CD14-positive monocyte (primary cell): Measurements from ENCODE around the gene ZNF557. TPM values are rescaled to one million over a fixed set of nuclear protein-coding genes. Genes with fewer than 3 reads are reported as not detected.

ENCODE experiments used
- DNase-seq, 3 donors: peaks; one replicate each; pipeline ENCODE4 v3.0.0-alpha.2; 2011 to 2022
- H2AFZ ChIP-seq: 2 replicates; pipeline ENCODE4 v1.6.0; 2012; ENCODE audit warnings: mild to moderate bottlenecking, low read depth, low read length, inconsistent platforms; ENCODE audit not compliant: insufficient read depth, poor library complexity, severe bottlenecking
- H3K27ac ChIP-seq, 2 donors: 1 replicate in 1 of 2; 2 replicates in 1 of 2; pipeline ENCODE4 v1.5.1; 2012 to 2013; ENCODE audit warnings: low read length in 2 of 2, control low read depth in 1 of 2, inconsistent platforms in 1 of 2, low read depth in 1 of 2, mild to moderate bottlenecking in 1 of 2
- H3K27me3 ChIP-seq, 2 donors: one replicate each; pipeline versions ENCODE4 v1.6.0 to v1.6.1; 2011 to 2013; ENCODE audit warnings: low read length in 2 of 2; ENCODE audit not compliant: control insufficient read depth in 2 of 2, insufficient read depth in 2 of 2
- H3K36me3 ChIP-seq, 2 donors: replicated peaks in 1 of 2; 1 replicate in 1 of 2; 2 replicates in 1 of 2; pipeline versions ENCODE4 v1.5.1 to v1.6.1; 2012 to 2013; ENCODE audit warnings: low read length in 2 of 2, control low read depth in 1 of 2, inconsistent platforms in 1 of 2, mild to moderate bottlenecking in 1 of 2; ENCODE audit not compliant: insufficient read depth in 2 of 2, control insufficient read depth in 1 of 2
- H3K4me1 ChIP-seq, 2 donors: 1 replicate in 1 of 2; 2 replicates in 1 of 2; pipeline versions ENCODE4 v1.5.1 to v1.6.1; 2012 to 2013; ENCODE audit warnings: low read length in 2 of 2, control low read depth in 1 of 2, inconsistent platforms in 1 of 2, mild to moderate bottlenecking in 1 of 2, moderate library complexity in 1 of 2; ENCODE audit not compliant: insufficient read depth in 2 of 2, control insufficient read depth in 1 of 2
- H3K4me2 ChIP-seq: replicated peaks from 2 replicates; pipeline ENCODE3; 2012; ENCODE audit warnings: low read length, moderate library complexity, mild to moderate bottlenecking; ENCODE audit not compliant: poor library complexity, severe bottlenecking; ENCODE audit errors: extremely low read depth
- H3K4me3 ChIP-seq, 3 experiments: fragments of 200-600 bp in 1 of 3; sonication (generic) in 1 of 3; replicated peaks in 1 of 3; 1 replicate in 2 of 3; 2 replicates in 1 of 3; pipeline ENCODE4 v1.5.1; 2011 to 2013; ENCODE audit warnings: low read length in 3 of 3, mild to moderate bottlenecking in 3 of 3, control low read depth in 2 of 3, low read depth in 2 of 3, inconsistent platforms in 1 of 3, moderate library complexity in 1 of 3
- H3K79me2 ChIP-seq: 2 replicates; pipeline ENCODE4 v1.6.0; 2012; ENCODE audit warnings: mild to moderate bottlenecking, control low read depth, inconsistent platforms, low read length, moderate library complexity; ENCODE audit not compliant: insufficient read depth
- H3K9ac ChIP-seq: 2 replicates; pipeline ENCODE4 v1.6.0; 2017; ENCODE audit warnings: low read length, mild to moderate bottlenecking; ENCODE audit not compliant: insufficient read depth, poor library complexity, severe bottlenecking
- H3K9me3 ChIP-seq, 2 donors: replicated peaks in 1 of 2; 1 replicate in 1 of 2; 2 replicates in 1 of 2; pipeline versions ENCODE4 v1.5.1 to v1.6.1; 2012 to 2013; ENCODE audit warnings: low read length in 2 of 2, control low read depth in 1 of 2; ENCODE audit not compliant: control insufficient read depth in 1 of 2, insufficient read depth in 1 of 2
- H4K20me1 ChIP-seq: 2 replicates; pipeline ENCODE4 v1.6.0; 2012; ENCODE audit warnings: mild to moderate bottlenecking, low read length, control low read depth, moderate library complexity; ENCODE audit not compliant: insufficient read depth
- H3K27ac Mint-ChIP-seq, 7 donors: one replicate each; pipeline ENCODE4 v1.8.0; 2020; ENCODE audit warnings: mild to moderate bottlenecking in 7 of 7, mixed read lengths in 7 of 7, moderate library complexity in 6 of 7, inconsistent platforms in 2 of 7
- H3K27me3 Mint-ChIP-seq, 3 donors: one replicate each; pipeline ENCODE4 v1.8.0; 2021 to 2022; ENCODE audit warnings: low read depth in 3 of 3, mild to moderate bottlenecking in 3 of 3, mixed read lengths in 3 of 3, moderate library complexity in 3 of 3, inconsistent platforms in 1 of 3
- H3K36me3 Mint-ChIP-seq, 2 donors: one replicate each; pipeline ENCODE4 v1.8.0; 2020; ENCODE audit warnings: mixed read lengths in 2 of 2, inconsistent platforms in 1 of 2, mild to moderate bottlenecking in 1 of 2
- H3K4me1 Mint-ChIP-seq: one replicate; pipeline ENCODE4 v1.8.0; 2020; ENCODE audit warnings: mild to moderate bottlenecking, mixed read lengths
- H3K4me3 Mint-ChIP-seq, 2 donors: one replicate each; pipeline ENCODE4 v1.8.0; 2020; ENCODE audit warnings: mild to moderate bottlenecking in 2 of 2, mixed read lengths in 2 of 2, moderate library complexity in 1 of 2
- H3K9me3 Mint-ChIP-seq, 7 donors: one replicate each; pipeline ENCODE4 v1.8.0; 2020 to 2022; ENCODE audit warnings: mixed read lengths in 7 of 7, mild to moderate bottlenecking in 6 of 7, moderate library complexity in 6 of 7, inconsistent platforms in 2 of 7
- CTCF ChIP-seq: fragments of 200-600 bp; IDR thresholded peaks from one replicate; pipeline ENCODE4 v1.8.0; 2022; ENCODE audit warnings: antibody characterized with exemption, mild to moderate bottlenecking
- WGBS: methylation state at CpG from one replicate; pipeline ENCODE4 v1.1.5; 2013; ENCODE audit warnings: missing lambda C conversion rate; ENCODE audit not compliant: insufficient coverage; 5-methylcytosine and 5-hydroxymethylcytosine counted together
- intact Hi-C, 2 donors: fragments of 100-400 bp; cut with micrococcal nuclease; formaldehyde crosslinking; loops; one replicate each; pipeline versions ENCODE4 v1.15.0 to v1.15.1; 2023
- polyA plus RNA-seq, 3 donors: library from polyadenylated mRNA; depleted of rRNA in 1 of 3; unstranded in 2 of 3; stranded (reverse) in 1 of 3; fragments of 300-500 nt in 2 of 3; fragments of >200 nt in 1 of 3; fragmentation: Illumina TruSeq in 2 of 3; gene quantifications; 1 replicate in 2 of 3; 2 replicates in 1 of 3; pipeline ENCODE4 v1.2.3, GENCODE V29; 2012 to 2021

ZNF557 gene
- polyA plus RNA-seq, 3 donors, result 0.87 to 3.4 (median 1.7) TPM

GRCh38 chr19:7068599-7068998, 904 bp upstream of the ZNF557 start:
- Histone ChIP-seq H3K27me3 (no peaks in the 10 kb centered on the region), H3K4me3 (peak overlapping the region in 1 of 3 experiments; percentile 99), H4K20me1 (no peaks in the 10 kb centered on the region), H3K79me2 (peaks cover 27% of the 10 kb centered on the region), H3K4me2 (peak overlapping the region; percentile 93), H3K4me1 (peaks cover 7 to 16% of the 10 kb centered on the region in 2 donors), H3K27ac (no peak overlapping the region), H2AFZ (peak overlapping the region; percentile 38), H3K9ac (no peak overlapping the region), H3K9me3 (peaks cover 3 to 5% of the 10 kb centered on the region in 2 donors), H3K36me3 (peaks cover 22 to 30% of the 10 kb centered on the region in 2 donors)
- WGBS, result no CpG with 5 or more reads among the region's 6 CpGs
- intact Hi-C loops, result no loop called here
- Mint-ChIP-seq H3K27me3 (peaks cover 3 to 4% (median 3%) of the 10 kb centered on the region in 3 donors), H3K4me1 (peaks cover 11% of the 10 kb centered on the region), H3K9me3 (peaks cover 0 to 12% (median 9%) of the 10 kb centered on the region in 7 donors), H3K36me3 (peaks cover 17 to 31% of the 10 kb centered on the region in 2 donors), H3K4me3 (peak overlapping the region in 1 of 2 donors; percentile 97), H3K27ac (peak overlapping the region in 5 of 7 donors; percentile 67 to 96 (median 94))
- DNase-seq, result no peak
- TF ChIP-seq CTCF, result no peak

- Mint-ChIP-seq H3K36me3 (peaks cover 28 to 44% of the 10 kb centered on the region in 2 donors), H3K4me3 (peak overlapping the region; percentile 93 to 97), H3K27me3 (no peaks in the 10 kb centered on the region), H3K9me3 (peaks cover 4 to 21% (median 19%) of the 10 kb centered on the region in 7 donors), H3K4me1 (peaks cover 11% of the 10 kb centered on the region), H3K27ac (peak overlapping the region; percentile 91 to 96 (median 94))
- peaks cover 27% of the 10 kb centered on the region for H3K79me2 ChIP-seq
- no peak for TF ChIP-seq CTCF
- peaks cover 32 to 43% of the 10 kb centered on the region in 2 donors for H3K36me3 ChIP-seq
- DNase-seq, result peak in 1 of 3 donors; percentile 2
- peak overlapping the region; percentile 55 to 100 (median 99) for H3K4me3 ChIP-seq
- H3K27me3 ChIP-seq, result no peaks in the 10 kb centered on the region
- WGBS, result 0% methylated on average over 5 of the region's 12 CpGs
- H3K4me1 ChIP-seq, result peaks cover 7 to 16% of the 10 kb centered on the region in 2 donors
- peak overlapping the region; percentile 90 to 95 for H3K27ac ChIP-seq
- peak overlapping the region; percentile 93 for H3K9ac ChIP-seq
- H2AFZ ChIP-seq, result peak overlapping the region; percentile 95
- H3K4me2 ChIP-seq, result peak overlapping the region; percentile 93
- H3K9me3 ChIP-seq, result peaks cover 11% of the 10 kb centered on the region in 2 donors
- H4K20me1 ChIP-seq, result no peaks in the 10 kb centered on the region
- intact Hi-C loops, result no loop called here
Measured at GRCh38 chr19:7069904-7070226, 362 bp downstream of the ZNF557 start.
